HG03139 (cell line): Measurements from ENCODE around the gene AMELX.
A peak's percentile ranks its signal among the peaks of the same experiment; 100 is the strongest.

Source experiments
- ATAC-seq: cut with Tn5 transposase; IDR thresholded peaks from one replicate; pipeline ENCODE4 v1.9.1; 2021; ENCODE audit not compliant: unreplicated experiment

The AMELX gene

GRCh38 chrX:11305641-11306040 is 12.4 kb downstream of the AMELX start:
- no peak for ATAC-seq

- no peak for ATAC-seq
These were observed 16.0 kb downstream of the AMELX start for GRCh38 chrX:11309220-11309619.

- no peak for ATAC-seq
These were observed 18.5 kb downstream of the AMELX start for GRCh38 chrX:11311706-11312105.

DNA sequence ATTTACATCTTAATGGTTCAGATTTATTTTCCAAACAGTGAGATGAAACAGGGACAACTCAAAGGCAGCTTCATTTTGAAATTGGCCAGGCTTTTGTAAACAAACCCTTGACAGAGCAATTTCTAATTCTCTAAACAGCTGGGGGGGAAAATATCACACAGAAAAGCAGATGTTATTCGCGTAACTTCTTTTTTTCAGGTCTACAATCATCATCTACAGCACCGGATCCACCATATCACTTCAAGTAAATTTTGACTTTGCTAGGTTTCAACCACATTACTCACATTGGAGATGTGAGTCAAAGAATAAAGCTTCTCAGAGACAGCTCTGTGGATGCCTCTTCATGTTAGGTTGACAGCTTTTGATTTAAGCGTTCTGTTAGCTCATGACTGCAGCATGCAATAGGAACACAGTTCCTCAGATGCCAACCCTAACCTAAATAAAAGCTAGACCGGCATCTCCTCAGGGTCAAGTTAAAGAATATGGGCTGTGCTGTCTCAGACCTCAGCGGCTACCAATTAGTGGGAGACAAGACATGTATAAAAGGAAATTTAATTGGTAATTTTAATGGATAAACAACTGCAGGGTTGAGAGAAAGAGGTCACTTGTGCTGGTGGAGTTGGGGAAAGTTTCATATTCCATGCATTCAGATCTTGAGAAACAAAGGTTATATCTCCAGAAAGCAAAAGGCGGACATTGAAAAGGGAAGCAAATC is 26.8 kb downstream of the AMELX start:
- ATAC-seq = no peak

DNA sequence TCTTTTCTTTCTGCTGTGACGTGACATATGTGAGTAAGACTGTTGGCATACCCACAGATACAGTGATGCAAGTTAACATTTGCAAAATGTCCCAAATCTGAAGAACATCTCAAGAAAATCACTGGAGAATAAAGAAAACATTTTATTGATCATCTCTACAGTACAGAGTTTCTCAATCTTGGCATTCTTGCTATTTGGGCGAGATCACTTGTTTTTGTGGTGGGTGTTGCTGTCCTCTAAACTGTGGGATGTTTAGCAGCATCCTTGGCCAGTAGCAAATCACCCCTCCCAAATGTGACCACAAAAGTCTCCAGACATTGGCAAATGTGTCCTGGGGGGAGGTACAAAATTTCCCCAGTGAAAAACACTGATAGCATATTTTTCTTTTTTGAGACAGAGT is 28.8 kb downstream of the AMELX start:
- no peak for ATAC-seq

GRCh38 chrX:11328134-11328533 is 34.9 kb downstream of the AMELX start:
- no peak for ATAC-seq

- ATAC-seq = no peak
These were observed 35.8 kb downstream of the AMELX start for GRCh38 chrX:11329021-11329420.

GRCh38 chrX:11331788-11332187 is 38.6 kb downstream of the AMELX start:
- no peak for ATAC-seq

DNA sequence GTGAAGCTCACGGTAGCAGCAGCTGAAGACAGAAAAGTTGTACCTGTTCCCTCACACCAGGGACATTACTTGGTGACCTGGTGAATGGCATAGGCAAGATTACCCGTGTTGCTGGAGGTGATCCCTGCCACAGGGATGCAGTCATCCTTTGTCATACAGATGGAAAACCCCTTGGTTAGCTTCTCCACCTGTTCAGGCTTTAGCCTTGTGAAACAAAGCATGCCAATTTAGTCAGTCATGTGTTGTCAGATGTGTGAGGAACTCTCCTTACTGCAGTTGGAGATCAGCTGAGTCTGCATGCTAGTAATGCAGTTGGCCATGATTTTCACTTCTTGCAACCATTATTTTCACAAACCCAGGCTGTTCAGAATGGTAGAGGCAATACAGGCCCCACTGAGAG is 41.0 kb downstream of the AMELX start:
- no peak for ATAC-seq

DNA sequence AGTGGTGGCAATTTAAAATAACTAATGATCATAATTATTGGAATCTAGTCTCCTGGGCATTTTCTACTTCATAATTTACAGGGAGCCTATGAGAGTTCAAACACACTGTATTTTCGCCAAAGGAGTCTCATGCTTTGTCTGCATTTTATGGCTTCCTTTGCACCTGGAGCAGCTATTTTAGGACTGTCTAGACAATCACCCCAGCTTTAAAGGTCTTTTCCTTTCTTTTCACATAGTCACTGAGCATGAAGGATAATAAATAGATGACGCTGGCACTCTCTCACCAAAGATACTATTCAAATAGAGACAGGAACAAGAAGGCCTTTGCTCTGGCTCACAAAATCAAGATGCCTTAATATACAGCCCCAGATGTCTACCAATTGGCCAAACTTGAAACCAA is 43.0 kb downstream of the AMELX start:
- ATAC-seq = no peak

DNA sequence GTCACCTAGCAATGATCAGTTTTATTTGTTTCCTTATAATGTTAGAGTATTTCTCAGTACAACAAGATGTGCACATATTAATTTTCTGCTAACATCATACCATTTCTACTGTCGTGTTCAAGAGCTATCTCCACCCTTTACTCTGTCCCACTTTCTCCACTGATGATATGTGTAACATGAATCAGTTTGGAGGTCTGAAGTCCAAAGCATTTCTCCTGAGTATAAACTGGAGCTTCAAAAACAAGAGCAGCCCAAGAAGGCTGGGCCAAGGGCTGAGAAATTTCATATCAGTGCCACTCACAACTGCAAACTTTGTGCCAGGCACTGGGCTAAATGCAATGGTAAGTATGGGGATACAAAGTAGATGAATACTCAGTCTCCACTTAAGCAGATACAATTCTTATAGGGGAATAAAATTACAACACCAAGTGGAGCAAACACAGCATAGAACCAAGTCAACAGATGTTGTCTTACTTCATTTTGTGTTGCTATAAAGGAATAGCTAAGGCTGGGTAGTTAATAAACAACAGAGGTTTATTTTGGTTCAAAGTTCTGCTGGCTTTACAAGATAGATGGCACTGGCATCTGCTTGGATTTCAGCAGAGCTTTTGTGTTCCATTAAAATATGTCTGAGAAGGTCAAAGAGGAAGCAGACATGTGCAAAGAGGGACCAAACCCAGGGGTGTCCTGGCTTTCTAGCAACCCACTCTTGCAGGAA is 44.2 kb downstream of the AMELX start:
- no peak for ATAC-seq

DNA sequence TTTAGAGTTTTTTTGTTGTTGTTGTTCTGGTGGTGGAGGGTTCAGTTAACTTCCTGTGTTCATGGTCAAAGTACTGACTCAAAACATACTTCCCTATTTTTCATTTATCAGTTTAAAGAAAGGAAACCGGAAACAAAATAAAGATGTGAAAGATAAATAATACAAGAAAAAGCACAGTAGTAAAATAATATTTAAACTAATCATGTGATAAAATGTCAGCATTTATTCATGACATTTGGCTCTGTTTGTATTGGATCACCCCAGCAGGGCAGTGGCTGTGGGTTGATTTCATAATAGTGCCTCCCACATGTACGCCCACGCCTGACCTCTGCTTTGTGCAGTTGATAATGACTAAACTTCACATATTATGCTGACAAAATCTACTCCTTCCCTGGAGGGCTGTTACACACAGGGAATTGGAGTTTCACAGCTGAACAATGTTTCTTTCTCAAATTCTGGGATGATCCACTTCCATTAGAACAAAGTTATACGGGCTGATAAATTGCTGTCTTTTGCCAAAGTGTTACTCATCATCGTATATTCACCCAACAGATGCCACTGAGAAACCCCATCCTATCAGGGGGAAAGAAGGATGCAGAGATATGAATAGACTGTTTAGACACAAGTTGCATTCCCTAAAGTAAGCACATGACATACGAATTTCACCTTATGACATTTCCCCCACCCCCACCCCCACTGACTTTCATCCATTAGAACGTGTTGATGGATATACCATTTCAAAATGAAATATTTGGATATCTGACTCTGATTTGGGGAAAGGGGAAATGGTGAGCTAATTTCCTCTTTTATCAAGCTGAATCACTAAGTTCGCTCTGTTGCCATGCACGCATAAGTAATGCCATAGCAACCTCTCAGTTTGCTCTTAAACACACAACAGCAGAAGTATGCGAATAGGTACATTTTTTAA is 48.3 kb downstream of the AMELX start:
- ATAC-seq = peak; percentile 71

DNA sequence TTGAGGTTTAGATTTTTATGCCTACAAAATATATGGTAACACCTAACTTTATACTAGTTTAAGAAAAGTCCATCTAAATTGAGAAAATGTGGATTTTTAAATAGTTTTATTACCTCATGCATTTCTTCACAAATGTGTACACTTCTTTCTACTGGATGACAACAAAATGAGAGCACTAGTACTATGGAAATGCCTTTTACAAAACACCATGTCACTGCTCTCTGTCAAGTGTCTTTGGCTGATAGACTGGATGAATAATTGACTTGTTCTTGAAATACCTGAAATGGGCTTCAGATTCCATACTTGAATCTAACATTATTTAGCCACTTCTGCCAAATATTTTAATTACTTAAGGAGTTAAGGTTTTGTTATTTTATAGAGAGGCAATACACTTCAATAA is 49.5 kb downstream of the AMELX start:
- no peak for ATAC-seq

DNA sequence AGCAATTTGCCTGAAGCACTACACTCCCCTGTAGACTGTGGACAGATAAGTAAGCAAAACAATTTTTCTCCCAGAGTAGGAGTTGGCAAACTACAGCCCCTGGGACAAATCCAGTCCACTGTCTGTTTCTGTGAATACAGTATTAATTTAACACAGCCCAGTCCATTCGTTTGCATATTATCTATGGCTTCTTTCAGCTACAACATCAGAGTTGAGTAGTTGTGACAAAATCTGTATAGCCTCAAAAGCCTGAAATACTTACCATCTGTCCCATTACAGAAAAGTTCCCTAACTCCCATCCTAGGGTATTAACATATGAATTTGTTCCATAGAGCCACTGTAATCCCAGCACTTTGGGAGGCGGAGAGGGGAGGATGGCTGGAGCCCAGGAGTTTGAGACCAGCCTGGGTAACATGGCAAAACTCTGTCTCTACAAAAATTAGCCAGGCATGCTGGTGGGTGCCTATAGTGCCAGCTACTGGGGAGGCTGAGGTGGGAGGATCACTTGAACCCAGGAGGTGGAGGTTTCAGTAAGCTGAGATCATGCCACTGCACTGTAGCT is 53.0 kb downstream of the AMELX start:
- ATAC-seq = no peak

DNA sequence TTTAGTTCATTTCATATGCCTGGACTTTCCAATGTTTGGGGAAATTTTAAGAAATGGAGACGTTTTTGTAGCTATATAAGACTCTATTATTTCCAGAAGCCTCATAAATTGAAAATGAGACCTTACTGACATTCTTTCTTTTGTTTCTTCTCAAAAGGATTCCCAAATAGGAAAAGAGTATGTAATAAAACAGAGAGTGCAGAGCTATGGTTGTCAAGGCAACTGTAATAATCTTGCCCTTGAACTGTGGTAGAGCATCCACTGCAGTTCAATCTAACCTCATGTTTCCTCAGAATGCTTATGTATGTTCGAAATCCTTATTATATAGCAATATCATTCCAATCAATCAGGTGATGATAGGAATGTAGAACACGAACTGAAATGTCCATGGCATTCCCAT is 54.1 kb downstream of the AMELX start:
- no peak for ATAC-seq

- no peak for ATAC-seq
These were observed 55.8 kb downstream of the AMELX start for GRCh38 chrX:11349020-11349419.

- ATAC-seq = no peak
These were observed 56.6 kb downstream of the AMELX start for GRCh38 chrX:11349661-11350337.
